ENCODE measurements around the gene TAF1. TPM values are rescaled to one million over a fixed set of nuclear protein-coding genes. Genes with fewer than 3 reads are reported as not detected.
"Not testable (repeated sequence)": the region's sequence is repeated elsewhere in the genome, so short reads cannot be mapped to it uniquely, and the experiment has no call there.

The TAF1 gene
- total RNA-seq, 5 donors from 2014 or later (not counting 1 experiment from before 2014, with no cell fraction given) = 61.4 to 70.0 (median 63.3) TPM

- DNase-seq (no peak), ATAC-seq (replicated peaks in 1 of 4) (no peak)
- Mint-ChIP-seq H3K27ac (no peak overlapping the region), H3K4me1 (peaks cover 6 to 8% (median 8%) of the 10 kb centered on the region in 3 donors), H3K27me3 (no peaks in the 10 kb centered on the region), H3K36me3 (no peaks in the 10 kb centered on the region), H3K4me3 (no peak overlapping the region), H3K9me3 (no peaks in the 10 kb centered on the region)
- Histone ChIP-seq H3K4me1 (ENCODE audit: control insufficient read depth in 1 of 2, extremely low read depth in 1 of 2, insufficient read depth in 2 of 2, low read length in 2 of 2) (peaks cover 0 to 5% of the 10 kb centered on the region in 2 experiments), H3K27me3 (replicated peaks in 1 of 2; ENCODE audit: control insufficient read depth in 2 of 2, extremely low read depth in 1 of 2, insufficient read depth in 2 of 2, low read length in 1 of 2) (no peaks in the 10 kb centered on the region), H3K9me3 (no peaks in the 10 kb centered on the region), H3K36me3 (ENCODE audit: control insufficient read depth in 2 of 2, extremely low read depth in 1 of 2, insufficient read depth in 1 of 2, low read length in 1 of 2) (no peaks in the 10 kb centered on the region), H3K4me3 (ENCODE audit: control insufficient read depth in 1 of 2, extremely low read depth in 1 of 2, low read length in 1 of 2) (no peak overlapping the region), H3K27ac (ENCODE audit: low read length) (no peak overlapping the region)
- CTCF ChIA-PET = no interaction called here
- POLR2A ChIA-PET = no interaction called here
Measured at GRCh38 chrX:71487814-71488213, 121.7 kb downstream of the TAF1 start.

- Mint-ChIP-seq H3K27me3 (peaks cover 0 to 3% of the 10 kb centered on the region in 2 donors), H3K27ac (no peak overlapping the region), H3K9me3 (no peaks in the 10 kb centered on the region), H3K36me3 (no peaks in the 10 kb centered on the region), H3K4me1 (peaks cover 8 to 12% (median 10%) of the 10 kb centered on the region in 3 donors), H3K4me3 (no peak overlapping the region)
- no peaks in the 10 kb centered on the region for H3K36me3 ChIP-seq (ENCODE audit: control insufficient read depth in 2 of 2, extremely low read depth in 1 of 2, insufficient read depth in 1 of 2, low read length in 1 of 2)
- CTCF ChIA-PET = no interaction called here
- DNase-seq (no peak), ATAC-seq (replicated peaks in 1 of 4) (no peak)
- no peak overlapping the region for H3K27ac ChIP-seq (ENCODE audit: low read length)
- POLR2A ChIA-PET = interaction anchor here in 1 of 2 donors (0.6 to 0.7 kb wide), 2 partner anchors 45 to 60 kb away, joined by 5 to 6 read pairs; no protein-coding TSS in a partner anchor
- H3K4me3 ChIP-seq (ENCODE audit: control insufficient read depth in 1 of 2, extremely low read depth in 1 of 2, low read length in 1 of 2) = no peak overlapping the region
- H3K9me3 ChIP-seq = no peaks in the 10 kb centered on the region
- peaks cover 0 to 9% of the 10 kb centered on the region in 2 experiments for H3K4me1 ChIP-seq (ENCODE audit: control insufficient read depth in 1 of 2, extremely low read depth in 1 of 2, insufficient read depth in 2 of 2, low read length in 2 of 2)
- no CpG with 5 or more reads among the region's 5 CpGs for WGBS (ENCODE audit: insufficient coverage)
- no peaks in the 10 kb centered on the region for H3K27me3 ChIP-seq (replicated peaks in 1 of 2; ENCODE audit: control insufficient read depth in 2 of 2, extremely low read depth in 1 of 2, insufficient read depth in 2 of 2, low read length in 1 of 2)
Measured at GRCh38 chrX:71489540-71489939, 123.4 kb downstream of the TAF1 start.

GRCh38 chrX:71492231-71493065 is 126.3 kb downstream of the TAF1 start:
- DNase-seq = peak in 34 of 35 experiments; percentile 4 to 61 (median 26)
- Mint-ChIP-seq H3K27ac (peak overlapping the region in 1 of 2 donors; percentile 66), H3K4me3 (peak overlapping the region; percentile 80 to 82 (median 81)), H3K27me3 (peaks cover 0 to 3% of the 10 kb centered on the region in 2 donors), H3K9me3 (no peaks in the 10 kb centered on the region), H3K36me3 (no peaks in the 10 kb centered on the region), H3K4me1 (peaks cover 10 to 16% (median 12%) of the 10 kb centered on the region in 3 donors)
- Histone ChIP-seq H3K27me3 (replicated peaks in 1 of 2; ENCODE audit: control insufficient read depth in 2 of 2, extremely low read depth in 1 of 2, insufficient read depth in 2 of 2, low read length in 1 of 2) (no peaks in the 10 kb centered on the region), H3K36me3 (ENCODE audit: control insufficient read depth in 2 of 2, extremely low read depth in 1 of 2, insufficient read depth in 1 of 2, low read length in 1 of 2) (no peaks in the 10 kb centered on the region), H3K9me3 (no peaks in the 10 kb centered on the region), H3K27ac (ENCODE audit: low read length) (no peak overlapping the region), H3K4me3 (ENCODE audit: control insufficient read depth in 1 of 2, extremely low read depth in 1 of 2, low read length in 1 of 2) (peak overlapping the region; percentile 70 to 72), H3K4me1 (ENCODE audit: control insufficient read depth in 1 of 2, extremely low read depth in 1 of 2, insufficient read depth in 2 of 2, low read length in 2 of 2) (peaks cover 0 to 9% of the 10 kb centered on the region in 2 experiments)
- ChIA-PET CTCF (interaction anchor here (0.6 to 1.3 kb wide), 3 partner anchors 12 to 40 kb away, joined by 3 to 6 read pairs (median 5); partner anchors contain the start of gene OGT (in 1 of the 2)), POLR2A (interaction anchor here (0.5 to 0.9 kb wide), 5 partner anchors 40 to 127 kb away, joined by 3 to 7 read pairs (median 4); partner anchors contain the start of gene OGT (in 1 of the 2))
- ATAC-seq (replicated peaks in 1 of 4) = peak; percentile 84 to 88 (median 86)
- under 1% methylated on average over 44 of the region's 76 CpGs for WGBS (ENCODE audit: insufficient coverage)

GRCh38 chrX:71493111-71493613 is 127.0 kb downstream of the TAF1 start:
- DNase-seq = peak in 1 of 35 experiments; percentile 6
- no peak for ATAC-seq (replicated peaks in 1 of 4)
- Mint-ChIP-seq H3K27ac (no peak overlapping the region), H3K27me3 (peaks cover 0 to 3% of the 10 kb centered on the region in 2 donors), H3K4me1 (peaks cover 10 to 16% (median 12%) of the 10 kb centered on the region in 3 donors), H3K36me3 (no peaks in the 10 kb centered on the region), H3K4me3 (peak overlapping the region; percentile 80 to 82 (median 81)), H3K9me3 (no peaks in the 10 kb centered on the region)
- Histone ChIP-seq H3K36me3 (ENCODE audit: control insufficient read depth in 2 of 2, extremely low read depth in 1 of 2, insufficient read depth in 1 of 2, low read length in 1 of 2) (no peaks in the 10 kb centered on the region), H3K27me3 (replicated peaks in 1 of 2; ENCODE audit: control insufficient read depth in 2 of 2, extremely low read depth in 1 of 2, insufficient read depth in 2 of 2, low read length in 1 of 2) (no peaks in the 10 kb centered on the region), H3K27ac (ENCODE audit: low read length) (no peak overlapping the region), H3K9me3 (no peaks in the 10 kb centered on the region), H3K4me1 (ENCODE audit: control insufficient read depth in 1 of 2, extremely low read depth in 1 of 2, insufficient read depth in 2 of 2, low read length in 2 of 2) (peaks cover 0 to 9% of the 10 kb centered on the region in 2 experiments), H3K4me3 (ENCODE audit: control insufficient read depth in 1 of 2, extremely low read depth in 1 of 2, low read length in 1 of 2) (peak overlapping the region; percentile 70 to 72)
- POLR2A ChIA-PET = interaction anchor here (0.7 to 0.9 kb wide), 4 partner anchors 39 to 127 kb away, joined by 3 to 7 read pairs (median 4); partner anchors contain the start of gene OGT (in 1 of the 2)
- CTCF ChIA-PET = interaction anchor here in 1 of 2 donors (0.6 kb wide), 1 partner anchor 11 kb away, joined by 3 read pairs; no protein-coding TSS in a partner anchor
- WGBS (ENCODE audit: insufficient coverage) = 20% methylated on average over 1 of the region's 16 CpGs

GRCh38 chrX:71495979-71496378 is 129.8 kb downstream of the TAF1 start:
- ATAC-seq (replicated peaks in 1 of 4); H3K36me3 ChIP-seq (ENCODE audit: control insufficient read depth in 2 of 2, extremely low read depth in 1 of 2, insufficient read depth in 1 of 2, low read length in 1 of 2); H3K27me3 ChIP-seq (replicated peaks in 1 of 2; ENCODE audit: control insufficient read depth in 2 of 2, extremely low read depth in 1 of 2, insufficient read depth in 2 of 2, low read length in 1 of 2); H3K9me3 Mint-ChIP-seq; H3K4me1 ChIP-seq (ENCODE audit: control insufficient read depth in 1 of 2, extremely low read depth in 1 of 2, insufficient read depth in 2 of 2, low read length in 2 of 2); H3K27ac Mint-ChIP-seq; DNase-seq; H3K9me3 ChIP-seq; H3K36me3 Mint-ChIP-seq; CTCF ChIA-PET; H3K27ac ChIP-seq (ENCODE audit: low read length); H3K4me3 ChIP-seq (ENCODE audit: control insufficient read depth in 1 of 2, extremely low read depth in 1 of 2, low read length in 1 of 2); H3K27me3 Mint-ChIP-seq; H3K4me3 Mint-ChIP-seq: not testable (repeated sequence)
- WGBS (ENCODE audit: insufficient coverage) = no CpG with 5 or more reads among the region's 3 CpGs
- POLR2A ChIA-PET = interaction anchor here in 1 of 2 donors (0.6 kb wide), 1 partner anchor 9 kb away, joined by 3 read pairs; no protein-coding TSS in a partner anchor
- peaks cover 10 to 15% (median 12%) of the 10 kb centered on the region in 3 donors for H3K4me1 Mint-ChIP-seq

GRCh38 chrX:71496476-71496875 is 130.3 kb downstream of the TAF1 start:
- Mint-ChIP-seq H3K36me3 (no peaks in the 10 kb centered on the region), H3K9me3 (no peaks in the 10 kb centered on the region), H3K4me3 (no peak overlapping the region), H3K27ac (no peak overlapping the region), H3K4me1 (peaks cover 9 to 12% (median 9%) of the 10 kb centered on the region in 3 donors), H3K27me3 (peaks cover 0 to 7% of the 10 kb centered on the region in 2 donors)
- ChIA-PET POLR2A (no interaction called here), CTCF (no interaction called here)
- 0% methylated on average over 1 of the region's 3 CpGs for WGBS (ENCODE audit: insufficient coverage)
- Histone ChIP-seq H3K36me3 (ENCODE audit: control insufficient read depth in 2 of 2, extremely low read depth in 1 of 2, insufficient read depth in 1 of 2, low read length in 1 of 2) (no peaks in the 10 kb centered on the region), H3K4me1 (ENCODE audit: control insufficient read depth in 1 of 2, extremely low read depth in 1 of 2, insufficient read depth in 2 of 2, low read length in 2 of 2) (peaks cover 0 to 9% of the 10 kb centered on the region in 2 experiments), H3K4me3 (ENCODE audit: control insufficient read depth in 1 of 2, extremely low read depth in 1 of 2, low read length in 1 of 2) (no peak overlapping the region), H3K27ac (ENCODE audit: low read length) (no peak overlapping the region), H3K9me3 (no peaks in the 10 kb centered on the region), H3K27me3 (replicated peaks in 1 of 2; ENCODE audit: control insufficient read depth in 2 of 2, extremely low read depth in 1 of 2, insufficient read depth in 2 of 2, low read length in 1 of 2) (no peaks in the 10 kb centered on the region)
- ATAC-seq (replicated peaks in 1 of 4) = no peak
- no peak for DNase-seq

Measured in T-cell (primary cell).